ENCODE measurements around the gene ANKFN1.

ANKFN1 gene

GRCh38 chr17:56114469-56114868 lies 38.8 kb upstream of the ANKFN1 start:
- TF ChIP-seq, protein P1, sequence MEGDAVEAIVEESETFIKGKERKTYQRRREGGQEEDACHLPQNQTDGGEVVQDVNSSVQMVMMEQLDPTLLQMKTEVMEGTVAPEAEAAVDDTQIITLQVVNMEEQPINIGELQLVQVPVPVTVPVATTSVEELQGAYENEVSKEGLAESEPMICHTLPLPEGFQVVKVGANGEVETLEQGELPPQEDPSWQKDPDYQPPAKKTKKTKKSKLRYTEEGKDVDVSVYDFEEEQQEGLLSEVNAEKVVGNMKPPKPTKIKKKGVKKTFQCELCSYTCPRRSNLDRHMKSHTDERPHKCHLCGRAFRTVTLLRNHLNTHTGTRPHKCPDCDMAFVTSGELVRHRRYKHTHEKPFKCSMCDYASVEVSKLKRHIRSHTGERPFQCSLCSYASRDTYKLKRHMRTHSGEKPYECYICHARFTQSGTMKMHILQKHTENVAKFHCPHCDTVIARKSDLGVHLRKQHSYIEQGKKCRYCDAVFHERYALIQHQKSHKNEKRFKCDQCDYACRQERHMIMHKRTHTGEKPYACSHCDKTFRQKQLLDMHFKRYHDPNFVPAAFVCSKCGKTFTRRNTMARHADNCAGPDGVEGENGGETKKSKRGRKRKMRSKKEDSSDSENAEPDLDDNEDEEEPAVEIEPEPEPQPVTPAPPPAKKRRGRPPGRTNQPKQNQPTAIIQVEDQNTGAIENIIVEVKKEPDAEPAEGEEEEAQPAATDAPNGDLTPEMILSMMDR (IDR thresholded peaks at IDR 0.05), result no peak

GRCh38 chr17:56119191-56119590 lies 34.1 kb upstream of the ANKFN1 start:
- TF ChIP-seq, protein P1 (IDR thresholded peaks at IDR 0.05), result no peak

- TF ChIP-seq, protein P1 (IDR thresholded peaks at IDR 0.05), result no peak
These were observed 33.3 kb upstream of the ANKFN1 start for GRCh38 chr17:56119936-56120335.

GRCh38 chr17:56121191-56122051 lies 31.9 kb upstream of the ANKFN1 start:
- TF ChIP-seq, protein P1 (IDR thresholded peaks at IDR 0.05), result no peak; the same call in 1 of the 2 replicates

GRCh38 chr17:56125830-56126819 lies 27.1 kb upstream of the ANKFN1 start:
- TF ChIP-seq, protein P1 (IDR thresholded peaks at IDR 0.05), result peak; percentile 79

DNA sequence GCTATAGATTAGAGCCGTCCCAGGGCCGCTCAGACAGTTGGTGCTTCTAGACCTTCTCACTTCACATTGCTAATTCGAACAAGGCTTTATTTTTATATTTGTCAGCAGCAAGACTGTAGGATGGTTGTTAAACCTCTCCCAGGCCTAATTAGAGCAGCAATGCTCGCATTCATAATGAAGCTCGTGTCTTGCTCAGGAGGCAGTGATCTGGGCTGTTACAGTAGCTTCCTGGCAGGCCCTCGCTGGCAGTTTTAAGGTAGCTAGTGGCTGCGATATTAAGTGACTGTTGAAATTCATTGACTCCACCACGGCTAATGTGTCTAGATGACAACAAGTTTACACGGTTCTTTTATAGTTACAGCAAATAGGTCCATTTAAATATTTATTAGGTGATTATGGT lies 23.2 kb upstream of the ANKFN1 start:
- TF ChIP-seq, protein P1 (IDR thresholded peaks at IDR 0.05), result no peak

DNA sequence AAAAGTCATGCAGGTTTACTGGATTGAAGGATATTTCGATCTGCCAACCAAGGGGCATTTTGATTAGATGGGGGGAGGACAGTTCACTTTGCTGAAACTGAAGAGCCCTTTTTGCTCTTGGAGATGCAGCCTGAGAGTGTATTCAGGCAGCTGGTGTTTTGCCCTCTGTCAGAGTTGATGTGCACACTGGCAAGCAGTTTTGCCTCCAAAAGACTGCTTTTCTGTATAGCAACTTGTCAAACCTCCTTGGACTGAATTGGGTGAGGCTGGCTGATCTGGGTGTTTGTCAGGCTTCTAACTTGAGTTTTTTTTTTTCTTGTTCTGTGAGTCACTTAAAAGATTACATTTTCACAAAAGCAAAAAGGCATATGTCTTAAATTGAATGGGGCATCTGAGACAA lies 22.6 kb upstream of the ANKFN1 start:
- TF ChIP-seq, protein P1 (IDR thresholded peaks at IDR 0.05), result no peak

Measured in LNCAP (cell line).